ENCODE results near the gene ANO6.
"Not testable (repeated sequence)": the region's sequence is repeated elsewhere in the genome, so short reads cannot be mapped to it uniquely, and the experiment has no call there.

The ANO6 gene

GRCh38 chr12:45317261-45317660 lies 101.4 kb downstream of the ANO6 start:
- DNase-seq = not testable (repeated sequence)

- no peak for DNase-seq
Measured at GRCh38 chr12:45322810-45323209, 106.9 kb downstream of the ANO6 start.

DNA sequence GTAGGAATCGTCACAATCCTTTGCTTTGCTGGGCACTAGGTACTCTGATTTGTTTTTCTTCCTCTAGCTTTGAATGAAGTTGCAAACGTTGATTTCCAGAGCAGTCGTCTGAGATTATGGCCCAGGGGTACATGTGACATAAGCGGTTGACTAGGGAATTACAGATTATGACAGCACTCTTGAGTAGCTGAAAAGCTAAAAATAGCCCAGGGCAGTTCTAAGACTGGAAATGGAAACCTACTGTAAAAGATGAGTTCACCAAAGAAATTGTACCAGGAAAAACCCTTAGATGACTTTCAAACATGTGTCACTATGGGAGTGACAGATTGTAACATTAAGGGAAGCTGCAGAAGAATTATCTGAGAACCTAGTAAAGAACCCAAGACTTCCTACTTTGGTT lies 108.5 kb downstream of the ANO6 start:
- no peak for DNase-seq

DNA sequence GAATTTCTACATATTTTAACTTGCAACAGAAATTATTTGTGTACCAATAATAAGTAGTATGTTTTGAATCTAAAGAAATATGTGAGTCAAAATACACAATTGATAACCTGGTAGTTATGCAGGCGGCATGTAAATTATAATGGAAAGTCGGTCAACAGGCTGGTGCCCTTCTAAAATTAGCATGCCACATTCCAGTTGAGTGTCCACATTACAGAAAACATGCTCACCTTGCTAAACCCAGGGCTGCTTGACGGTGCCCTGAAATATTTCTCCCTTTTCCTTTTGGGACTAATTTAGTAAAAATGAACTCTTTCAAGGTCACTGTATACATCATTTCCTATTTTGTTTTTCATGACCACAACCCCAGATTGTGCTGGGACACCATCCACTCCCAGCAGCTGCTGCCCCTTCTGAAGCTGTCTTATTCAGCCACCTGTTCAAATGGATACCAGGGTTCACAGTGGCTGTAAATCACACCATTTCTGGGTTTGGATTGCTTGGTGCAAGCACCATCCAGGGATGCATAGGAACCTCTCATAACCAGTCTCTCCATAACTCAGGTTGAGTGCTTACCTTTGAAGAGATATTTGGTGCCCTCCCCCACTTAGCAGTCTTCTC lies 110.6 kb downstream of the ANO6 start:
- DNase-seq = no peak

- no peak for DNase-seq
Measured at GRCh38 chr12:45327823-45328383, 112.0 kb downstream of the ANO6 start.

DNA sequence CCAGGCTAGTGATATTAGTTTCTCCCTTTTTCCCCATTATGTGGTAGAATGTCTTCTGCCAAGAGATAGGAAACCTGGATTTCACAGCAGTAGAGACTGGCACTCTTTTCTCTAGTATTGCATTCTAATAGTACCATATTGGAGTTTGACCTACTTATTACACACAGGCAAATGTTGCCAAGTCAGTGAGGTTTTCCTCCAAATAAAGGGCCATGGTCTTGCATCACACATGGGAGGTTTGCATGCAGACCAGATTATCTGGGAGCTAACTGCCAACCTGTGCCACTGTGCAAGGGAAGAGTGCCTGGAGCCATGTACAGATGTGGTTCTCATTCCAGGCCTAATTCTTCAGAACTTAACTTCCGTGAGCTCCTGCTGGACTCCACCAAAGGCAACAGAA lies 113.3 kb downstream of the ANO6 start:
- no peak for DNase-seq

DNA sequence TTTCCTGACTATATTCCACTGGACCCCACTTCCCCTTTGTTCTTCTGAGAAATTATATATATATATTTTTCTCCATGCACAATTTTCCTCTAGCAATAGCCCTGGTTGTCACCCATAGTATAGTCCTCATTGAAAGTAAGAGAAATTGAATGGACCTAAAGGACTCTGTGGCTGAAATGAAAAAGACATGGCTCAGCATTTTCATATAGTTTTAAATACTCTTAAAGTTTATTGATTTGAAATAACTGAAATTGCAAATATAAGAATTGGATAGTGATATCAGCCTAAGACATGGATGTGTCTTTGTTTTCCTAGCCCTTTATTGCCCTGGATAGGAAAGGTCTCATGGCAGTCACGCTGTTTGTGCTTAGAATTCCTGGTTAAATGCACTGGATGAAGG lies 113.8 kb downstream of the ANO6 start:
- DNase-seq = no peak

GRCh38 chr12:45331552-45331951 lies 115.7 kb downstream of the ANO6 start:
- DNase-seq = no peak

GRCh38 chr12:45334396-45334795 lies 118.5 kb downstream of the ANO6 start:
- no peak for DNase-seq

DNA sequence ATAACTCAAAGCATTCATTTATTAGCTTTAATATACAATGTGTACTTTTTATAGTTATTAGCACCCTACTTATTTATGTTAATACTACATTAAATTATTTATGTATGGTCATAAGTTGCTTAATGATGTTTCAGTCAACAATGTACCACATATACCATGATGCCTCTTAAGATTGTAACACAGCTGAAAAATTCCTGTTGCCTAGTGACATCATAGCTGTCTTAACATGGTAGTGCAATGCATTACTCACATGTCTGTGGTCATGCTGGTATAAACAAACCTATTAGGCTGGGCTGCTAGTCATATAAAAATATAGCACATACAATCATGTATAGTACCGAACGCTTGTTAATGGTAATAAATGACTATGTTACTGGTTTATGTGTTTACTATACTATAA lies 120.4 kb downstream of the ANO6 start:
- no peak for DNase-seq

DNA sequence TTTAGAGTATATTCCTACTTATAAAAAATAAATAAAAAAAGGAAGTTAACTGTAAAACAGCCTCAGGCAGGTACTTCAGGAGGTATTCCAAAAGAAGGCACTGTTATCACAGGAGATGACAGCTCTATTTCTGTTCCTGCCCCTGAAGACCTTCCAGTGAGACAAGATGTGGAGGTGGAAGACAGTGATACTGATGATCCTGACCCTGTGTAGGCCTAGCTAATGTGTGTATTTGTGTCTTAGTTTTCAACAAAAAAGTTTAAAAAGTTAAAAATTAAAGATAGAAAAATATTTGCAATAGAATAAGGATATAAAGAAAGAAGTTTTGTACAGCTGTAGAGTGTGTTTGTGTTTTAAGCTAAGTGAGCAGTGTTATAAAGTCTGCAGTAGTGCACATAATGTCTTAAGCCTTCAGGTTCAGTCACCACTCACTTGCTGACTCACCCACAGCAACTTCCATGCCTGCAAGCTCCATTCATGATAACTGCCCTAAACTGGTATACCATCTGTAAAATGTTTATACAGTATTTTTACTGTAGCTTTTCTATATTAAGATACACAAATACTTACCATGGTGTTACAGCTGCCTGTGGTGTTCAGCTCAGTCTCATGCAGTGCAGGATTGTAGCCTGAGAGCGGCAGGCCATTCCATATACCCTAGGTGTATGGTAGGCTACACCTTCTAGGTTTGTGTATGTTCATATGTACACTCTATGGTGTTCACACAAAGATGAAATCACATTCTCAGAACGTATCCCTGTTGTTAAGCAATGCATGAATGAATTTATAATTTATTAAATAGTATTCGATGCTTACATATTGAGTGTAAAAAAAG lies 121.1 kb downstream of the ANO6 start:
- DNase-seq = no peak

DNA sequence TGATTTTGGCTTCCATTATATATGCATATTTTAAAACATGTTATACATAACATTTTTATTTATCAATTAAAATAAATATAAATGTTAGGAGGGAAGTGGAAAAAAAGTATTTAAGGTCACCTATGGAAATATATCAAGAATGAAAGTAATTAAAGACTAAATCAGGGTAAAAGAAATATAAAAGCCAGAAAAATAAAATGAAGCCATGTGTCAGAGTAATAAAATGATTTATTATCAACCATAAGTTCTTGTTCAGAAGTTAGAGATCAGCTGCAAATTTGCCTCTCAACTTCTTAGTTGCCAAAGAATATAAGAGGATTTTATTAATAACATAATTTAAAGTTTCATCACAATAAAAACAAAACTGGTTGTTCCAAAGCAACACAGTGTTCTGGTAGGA lies 121.9 kb downstream of the ANO6 start:
- no peak for DNase-seq

DNA sequence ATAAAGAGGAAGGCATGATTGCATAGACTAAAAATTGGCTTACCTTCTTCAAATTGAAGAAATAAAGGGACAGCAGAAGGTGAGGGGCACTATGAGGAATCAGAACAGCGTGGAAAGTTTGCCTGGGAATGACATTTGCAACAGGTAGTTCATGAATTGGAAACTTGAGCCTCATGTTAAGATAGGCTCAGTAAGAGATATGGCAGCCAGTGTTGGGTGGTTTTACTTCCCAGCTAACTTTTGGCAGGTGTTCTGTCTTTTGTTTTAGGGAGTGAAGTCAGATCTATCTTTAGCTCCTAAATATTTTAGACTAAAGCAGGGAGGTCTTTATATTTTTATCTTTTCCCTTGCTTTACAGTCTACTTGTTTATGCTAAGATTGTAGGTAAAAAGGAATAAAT lies 122.4 kb downstream of the ANO6 start:
- no peak for DNase-seq

GRCh38 chr12:45339035-45339434 lies 123.1 kb downstream of the ANO6 start:
- no peak for DNase-seq

- no peak for DNase-seq
Measured at GRCh38 chr12:45342171-45342570, 126.3 kb downstream of the ANO6 start.

DNA sequence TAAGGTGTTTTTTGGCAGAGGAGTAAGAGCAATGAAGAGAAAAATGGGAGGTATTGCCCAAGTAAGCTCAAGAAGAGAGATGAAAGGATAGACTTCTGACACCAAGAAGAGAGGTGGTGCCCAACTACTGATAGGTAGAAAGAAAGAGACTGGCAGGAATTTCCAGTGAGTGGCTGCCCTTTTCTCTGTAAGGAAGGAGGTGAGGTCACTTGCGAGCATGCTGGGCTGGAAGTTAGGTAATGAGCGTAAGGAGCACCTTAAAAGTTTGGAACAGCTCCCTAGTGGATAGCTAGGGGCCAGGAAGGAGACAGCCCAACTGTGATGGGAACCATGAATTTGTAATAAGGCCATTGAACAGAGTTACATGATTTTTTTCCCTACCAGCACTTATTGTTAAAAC lies 127.0 kb downstream of the ANO6 start:
- no peak for DNase-seq

DNA sequence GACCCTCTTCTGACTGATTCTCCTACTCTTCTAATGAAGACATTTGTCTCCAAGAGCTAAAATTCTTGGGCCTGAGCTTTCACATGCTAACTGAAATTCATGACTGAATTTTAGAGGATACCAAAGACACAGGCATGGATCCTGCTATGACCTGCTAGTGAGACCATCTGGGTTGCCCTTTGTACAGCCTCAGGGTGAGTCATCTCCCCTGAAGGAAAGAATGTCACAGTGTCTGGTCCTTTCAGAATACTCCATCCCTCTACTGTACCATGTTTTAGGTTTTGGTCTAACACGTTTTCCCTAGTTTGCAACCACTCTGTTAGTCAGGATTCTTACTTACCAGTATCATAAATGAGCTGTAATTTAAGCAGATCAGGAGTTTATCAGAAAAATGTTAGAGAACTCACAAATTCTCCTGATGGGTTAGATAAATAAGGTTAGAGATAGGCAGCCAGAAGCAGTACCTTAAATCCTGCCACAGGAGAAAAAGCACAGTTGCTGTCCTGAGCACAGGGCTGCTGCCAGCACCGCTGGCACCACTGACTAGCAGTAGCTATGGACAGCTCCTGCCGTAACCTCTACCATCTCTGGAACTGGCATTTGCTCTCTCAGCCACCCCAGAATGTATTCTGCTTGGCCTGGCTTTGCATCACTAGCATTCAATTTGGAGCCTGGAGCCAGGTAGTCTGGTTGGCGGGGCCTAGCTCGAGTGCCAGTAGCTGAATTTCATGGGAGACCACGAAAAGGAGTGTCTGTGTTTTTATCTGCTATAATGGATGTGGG lies 127.6 kb downstream of the ANO6 start:
- no peak for DNase-seq

- DNase-seq = no peak
Measured at GRCh38 chr12:45348311-45348710, 132.4 kb downstream of the ANO6 start.

DNA sequence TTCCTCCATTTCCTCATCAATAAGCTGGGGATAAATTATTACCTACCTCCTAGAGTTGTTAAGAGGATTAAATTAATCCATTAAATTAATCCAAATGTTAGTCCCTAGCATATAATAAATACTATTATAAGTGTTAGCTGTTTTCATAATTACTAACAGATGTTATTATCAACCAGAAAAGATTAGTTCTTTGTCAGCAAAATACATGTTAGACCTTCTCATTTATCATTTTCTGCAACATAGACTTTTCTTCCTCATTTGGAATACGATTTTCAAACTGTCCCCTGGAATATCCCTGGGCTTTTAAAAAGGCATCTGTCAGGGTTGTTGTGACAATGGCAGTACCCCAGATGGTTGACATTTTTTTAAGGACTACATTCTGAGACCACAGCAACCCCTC lies 133.1 kb downstream of the ANO6 start:
- DNase-seq = no peak

DNA sequence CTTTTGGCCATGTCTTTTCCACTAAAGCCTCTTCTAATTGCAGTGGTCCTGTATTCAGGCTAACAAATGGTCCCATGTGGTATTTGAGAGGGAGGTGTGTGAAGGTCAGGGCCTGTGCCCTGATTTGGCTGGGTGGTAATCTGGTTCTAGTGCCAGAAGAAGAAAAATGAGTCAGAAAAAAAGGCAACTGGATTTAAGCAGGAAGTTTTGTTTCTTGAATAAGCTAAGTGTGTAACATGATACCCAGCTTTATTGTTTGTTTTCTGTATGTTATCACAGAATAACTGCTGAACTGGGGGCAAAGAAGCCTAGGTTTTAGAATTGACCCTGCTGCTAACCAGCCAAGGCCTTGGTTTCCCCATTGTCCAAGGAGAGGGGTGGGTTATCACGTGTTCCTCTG lies 134.0 kb downstream of the ANO6 start:
- no peak for DNase-seq

DNA sequence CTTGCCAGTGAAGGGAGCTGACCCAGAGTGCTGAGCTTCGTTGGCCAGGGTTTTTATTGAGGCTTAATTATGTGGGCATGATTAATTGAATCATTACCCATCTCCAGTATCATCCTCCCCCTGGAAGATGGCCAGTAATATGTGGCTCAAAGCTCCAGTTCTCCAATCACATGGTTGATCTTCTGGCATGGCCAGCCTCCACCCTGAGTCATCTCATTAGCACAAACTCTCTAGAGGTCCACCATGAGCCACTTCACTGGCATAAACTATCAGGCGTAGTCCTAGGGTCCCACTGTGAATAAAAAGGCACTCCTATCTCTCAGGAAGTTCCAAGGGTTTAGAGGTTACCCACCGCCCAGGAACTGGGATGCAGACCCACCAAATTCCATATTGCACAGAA lies 135.0 kb downstream of the ANO6 start:
- no peak for DNase-seq

DNA sequence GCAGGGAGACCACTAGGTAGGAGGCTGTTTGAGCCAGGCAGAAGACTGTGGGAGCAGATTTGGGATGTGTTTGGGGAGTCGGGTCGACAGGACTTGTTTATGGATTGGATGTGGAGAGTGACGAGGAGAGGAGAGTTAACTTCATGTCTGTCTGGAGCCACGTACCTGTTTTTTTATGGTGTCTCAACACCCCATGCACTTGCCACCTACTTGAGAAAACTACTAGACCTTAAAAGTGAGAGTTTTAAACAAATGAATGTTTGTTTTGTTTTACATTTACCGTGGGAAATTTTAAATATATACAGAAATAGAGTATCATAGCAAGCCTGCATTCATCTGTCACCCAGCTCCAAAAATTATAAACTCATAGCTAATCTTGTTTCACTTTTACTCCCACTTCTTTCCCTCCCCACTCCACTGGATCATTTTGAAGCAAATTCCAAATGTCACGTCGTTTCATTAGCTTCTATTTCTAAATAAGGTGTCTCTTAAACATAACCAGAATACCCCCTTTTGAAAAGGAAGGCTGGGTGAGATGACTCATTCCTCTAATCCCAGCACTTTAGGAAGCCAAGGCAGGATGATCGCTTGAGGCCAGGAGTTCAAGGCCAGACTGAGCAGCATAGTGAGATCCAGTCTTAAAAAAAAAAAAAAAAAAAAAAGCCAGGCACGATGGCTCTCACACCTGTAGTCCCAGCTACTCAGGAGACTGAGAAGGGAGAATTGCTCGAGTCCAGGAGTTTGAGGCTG lies 136.2 kb downstream of the ANO6 start:
- no peak for DNase-seq

GRCh38 chr12:45353944-45354343 lies 138.0 kb downstream of the ANO6 start:
- no peak for DNase-seq

All from NCI-H510A treated with DMSO at 0.1 percent for 48 hours (cell line).